ENCODE data around the gene CAMTA1. TPM values are rescaled to one million over a fixed set of nuclear protein-coding genes. Genes with fewer than 3 reads are reported as not detected.

The CAMTA1 gene
- total and polyA plus RNA-seq, 9 of the 15 experiments (the other 6 are each of a cell fraction or from before 2014, with no cell fraction given): 43.9 to 161 (median 65.9) TPM

GRCh38 chr1:7769673-7770412 is 984.6 kb downstream of the CAMTA1 start (continued):
- no peak for TF ChIP-seq RREB1 (CRISPR knock-in tag; IDR thresholded peaks at IDR 0.05)
- no peak for TF ChIP-seq ZNF79 (CRISPR knock-in tag; IDR thresholded peaks at IDR 0.05; ENCODE audit: low read depth)
- TF ChIP-seq ARID1B (IDR thresholded peaks at IDR 0.05): peak; percentile 84
- TF ChIP-seq SNRNP70 (optimal IDR thresholded peaks at IDR 0.05; ENCODE audit: low read depth, low read length): no peak
- TF ChIP-seq ZZZ3 (IDR thresholded peaks at IDR 0.05): no peak
- TF ChIP-seq HMG20B (CRISPR knock-in tag; IDR thresholded peaks at IDR 0.05): no peak
- TF ChIP-seq RBM34 (IDR thresholded peaks at IDR 0.05; ENCODE audit: borderline replicate concordance, insufficient read depth, low read length): no peak
- TF ChIP-seq, protein P1, sequence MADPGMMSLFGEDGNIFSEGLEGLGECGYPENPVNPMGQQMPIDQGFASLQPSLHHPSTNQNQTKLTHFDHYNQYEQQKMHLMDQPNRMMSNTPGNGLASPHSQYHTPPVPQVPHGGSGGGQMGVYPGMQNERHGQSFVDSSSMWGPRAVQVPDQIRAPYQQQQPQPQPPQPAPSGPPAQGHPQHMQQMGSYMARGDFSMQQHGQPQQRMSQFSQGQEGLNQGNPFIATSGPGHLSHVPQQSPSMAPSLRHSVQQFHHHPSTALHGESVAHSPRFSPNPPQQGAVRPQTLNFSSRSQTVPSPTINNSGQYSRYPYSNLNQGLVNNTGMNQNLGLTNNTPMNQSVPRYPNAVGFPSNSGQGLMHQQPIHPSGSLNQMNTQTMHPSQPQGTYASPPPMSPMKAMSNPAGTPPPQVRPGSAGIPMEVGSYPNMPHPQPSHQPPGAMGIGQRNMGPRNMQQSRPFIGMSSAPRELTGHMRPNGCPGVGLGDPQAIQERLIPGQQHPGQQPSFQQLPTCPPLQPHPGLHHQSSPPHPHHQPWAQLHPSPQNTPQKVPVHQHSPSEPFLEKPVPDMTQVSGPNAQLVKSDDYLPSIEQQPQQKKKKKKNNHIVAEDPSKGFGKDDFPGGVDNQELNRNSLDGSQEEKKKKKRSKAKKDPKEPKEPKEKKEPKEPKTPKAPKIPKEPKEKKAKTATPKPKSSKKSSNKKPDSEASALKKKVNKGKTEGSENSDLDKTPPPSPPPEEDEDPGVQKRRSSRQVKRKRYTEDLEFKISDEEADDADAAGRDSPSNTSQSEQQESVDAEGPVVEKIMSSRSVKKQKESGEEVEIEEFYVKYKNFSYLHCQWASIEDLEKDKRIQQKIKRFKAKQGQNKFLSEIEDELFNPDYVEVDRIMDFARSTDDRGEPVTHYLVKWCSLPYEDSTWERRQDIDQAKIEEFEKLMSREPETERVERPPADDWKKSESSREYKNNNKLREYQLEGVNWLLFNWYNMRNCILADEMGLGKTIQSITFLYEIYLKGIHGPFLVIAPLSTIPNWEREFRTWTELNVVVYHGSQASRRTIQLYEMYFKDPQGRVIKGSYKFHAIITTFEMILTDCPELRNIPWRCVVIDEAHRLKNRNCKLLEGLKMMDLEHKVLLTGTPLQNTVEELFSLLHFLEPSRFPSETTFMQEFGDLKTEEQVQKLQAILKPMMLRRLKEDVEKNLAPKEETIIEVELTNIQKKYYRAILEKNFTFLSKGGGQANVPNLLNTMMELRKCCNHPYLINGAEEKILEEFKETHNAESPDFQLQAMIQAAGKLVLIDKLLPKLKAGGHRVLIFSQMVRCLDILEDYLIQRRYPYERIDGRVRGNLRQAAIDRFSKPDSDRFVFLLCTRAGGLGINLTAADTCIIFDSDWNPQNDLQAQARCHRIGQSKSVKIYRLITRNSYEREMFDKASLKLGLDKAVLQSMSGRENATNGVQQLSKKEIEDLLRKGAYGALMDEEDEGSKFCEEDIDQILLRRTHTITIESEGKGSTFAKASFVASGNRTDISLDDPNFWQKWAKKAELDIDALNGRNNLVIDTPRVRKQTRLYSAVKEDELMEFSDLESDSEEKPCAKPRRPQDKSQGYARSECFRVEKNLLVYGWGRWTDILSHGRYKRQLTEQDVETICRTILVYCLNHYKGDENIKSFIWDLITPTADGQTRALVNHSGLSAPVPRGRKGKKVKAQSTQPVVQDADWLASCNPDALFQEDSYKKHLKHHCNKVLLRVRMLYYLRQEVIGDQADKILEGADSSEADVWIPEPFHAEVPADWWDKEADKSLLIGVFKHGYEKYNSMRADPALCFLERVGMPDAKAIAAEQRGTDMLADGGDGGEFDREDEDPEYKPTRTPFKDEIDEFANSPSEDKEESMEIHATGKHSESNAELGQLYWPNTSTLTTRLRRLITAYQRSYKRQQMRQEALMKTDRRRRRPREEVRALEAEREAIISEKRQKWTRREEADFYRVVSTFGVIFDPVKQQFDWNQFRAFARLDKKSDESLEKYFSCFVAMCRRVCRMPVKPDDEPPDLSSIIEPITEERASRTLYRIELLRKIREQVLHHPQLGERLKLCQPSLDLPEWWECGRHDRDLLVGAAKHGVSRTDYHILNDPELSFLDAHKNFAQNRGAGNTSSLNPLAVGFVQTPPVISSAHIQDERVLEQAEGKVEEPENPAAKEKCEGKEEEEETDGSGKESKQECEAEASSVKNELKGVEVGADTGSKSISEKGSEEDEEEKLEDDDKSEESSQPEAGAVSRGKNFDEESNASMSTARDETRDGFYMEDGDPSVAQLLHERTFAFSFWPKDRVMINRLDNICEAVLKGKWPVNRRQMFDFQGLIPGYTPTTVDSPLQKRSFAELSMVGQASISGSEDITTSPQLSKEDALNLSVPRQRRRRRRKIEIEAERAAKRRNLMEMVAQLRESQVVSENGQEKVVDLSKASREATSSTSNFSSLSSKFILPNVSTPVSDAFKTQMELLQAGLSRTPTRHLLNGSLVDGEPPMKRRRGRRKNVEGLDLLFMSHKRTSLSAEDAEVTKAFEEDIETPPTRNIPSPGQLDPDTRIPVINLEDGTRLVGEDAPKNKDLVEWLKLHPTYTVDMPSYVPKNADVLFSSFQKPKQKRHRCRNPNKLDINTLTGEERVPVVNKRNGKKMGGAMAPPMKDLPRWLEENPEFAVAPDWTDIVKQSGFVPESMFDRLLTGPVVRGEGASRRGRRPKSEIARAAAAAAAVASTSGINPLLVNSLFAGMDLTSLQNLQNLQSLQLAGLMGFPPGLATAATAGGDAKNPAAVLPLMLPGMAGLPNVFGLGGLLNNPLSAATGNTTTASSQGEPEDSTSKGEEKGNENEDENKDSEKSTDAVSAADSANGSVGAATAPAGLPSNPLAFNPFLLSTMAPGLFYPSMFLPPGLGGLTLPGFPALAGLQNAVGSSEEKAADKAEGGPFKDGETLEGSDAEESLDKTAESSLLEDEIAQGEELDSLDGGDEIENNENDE (IDR thresholded peaks at IDR 0.05; ENCODE audit: low read depth, low read length): no peak
- no peak for TF ChIP-seq MXI1 (IDR thresholded peaks at IDR 0.05; ENCODE audit: low read depth, low read length)
